Muscle layer of duodenum (tissue), 2 donors: ENCODE results near the gene UBE2I.
A peak's percentile ranks its signal among the peaks of the same experiment; 100 is the strongest.
"Not testable (repeated sequence)": the region's sequence is repeated elsewhere in the genome, so short reads cannot be mapped to it uniquely, and the experiment has no call there.

Source experiments
- H3K27ac ChIP-seq: one replicate; pipeline ENCODE4 v1.7.0; 2013; ENCODE audit warnings: mild to moderate bottlenecking, low read length
- H3K27me3 ChIP-seq: one replicate; pipeline ENCODE4 v1.7.0; 2013; ENCODE audit warnings: low read depth, mild to moderate bottlenecking, control low read depth, low read length
- H3K36me3 ChIP-seq, 2 donors: one replicate each; pipeline ENCODE4 v1.7.0; 2013; ENCODE audit warnings: low read length in 2 of 2, control low read depth in 1 of 2, mild to moderate bottlenecking in 1 of 2; ENCODE audit not compliant: insufficient read depth in 2 of 2, control insufficient read depth in 1 of 2
- H3K4me1 ChIP-seq, 2 donors: one replicate each; pipeline ENCODE4 v1.7.0; 2013; ENCODE audit warnings: low read length in 2 of 2, mild to moderate bottlenecking in 2 of 2, control low read depth in 1 of 2, moderate library complexity in 1 of 2; ENCODE audit not compliant: insufficient read depth in 2 of 2, control insufficient read depth in 1 of 2
- H3K4me3 ChIP-seq, 2 donors: one replicate each; pipeline ENCODE4 v1.7.0; 2013; ENCODE audit warnings: low read length in 2 of 2, low read depth in 1 of 2, mild to moderate bottlenecking in 1 of 2
- H3K9me3 ChIP-seq, 2 donors: one replicate each; pipeline ENCODE4 v1.7.0; 2013; ENCODE audit warnings: low read length in 2 of 2, control low read depth in 1 of 2, mild to moderate bottlenecking in 1 of 2; ENCODE audit not compliant: control insufficient read depth in 1 of 2
- donor health status: healthy.

The UBE2I gene

DNA sequence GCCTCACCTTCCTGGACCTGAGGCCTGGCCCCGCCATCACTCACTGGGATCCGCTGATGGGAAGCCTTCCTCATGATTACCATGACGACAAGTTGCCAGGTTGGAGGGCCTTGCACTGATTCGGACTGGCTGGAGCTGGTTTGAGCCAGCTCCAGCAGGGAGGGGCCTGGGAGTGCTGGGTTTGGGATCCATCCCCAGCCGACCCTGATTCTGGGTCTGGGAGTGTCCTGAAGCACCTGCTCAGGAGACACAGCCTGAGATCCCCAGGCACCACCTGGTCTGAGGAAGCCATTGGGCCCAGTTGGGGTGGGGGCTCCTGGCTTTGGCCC, 18.1 kb downstream of the UBE2I start:
- Histone ChIP-seq H3K4me1 (peaks cover 0 to 10% of the 10 kb centered on the region in 2 donors), H3K27me3 (peaks cover 14% of the 10 kb centered on the region), H3K9me3 (no peaks in the 10 kb centered on the region), H3K4me3 (no peak overlapping the region), H3K27ac (no peak overlapping the region), H3K36me3 (peaks cover 5 to 29% of the 10 kb centered on the region in 2 donors)

- not testable (repeated sequence) for H3K27ac ChIP-seq, H3K4me3 ChIP-seq, H3K9me3 ChIP-seq
- Histone ChIP-seq H3K27me3 (peaks cover 19% of the 10 kb centered on the region), H3K4me1 (peaks cover 0 to 16% of the 10 kb centered on the region in 2 donors), H3K36me3 (peaks cover 5 to 27% of the 10 kb centered on the region in 2 donors)
These were observed 18.7 kb downstream of the UBE2I start for GRCh38 chr16:1328136-1328535.

DNA sequence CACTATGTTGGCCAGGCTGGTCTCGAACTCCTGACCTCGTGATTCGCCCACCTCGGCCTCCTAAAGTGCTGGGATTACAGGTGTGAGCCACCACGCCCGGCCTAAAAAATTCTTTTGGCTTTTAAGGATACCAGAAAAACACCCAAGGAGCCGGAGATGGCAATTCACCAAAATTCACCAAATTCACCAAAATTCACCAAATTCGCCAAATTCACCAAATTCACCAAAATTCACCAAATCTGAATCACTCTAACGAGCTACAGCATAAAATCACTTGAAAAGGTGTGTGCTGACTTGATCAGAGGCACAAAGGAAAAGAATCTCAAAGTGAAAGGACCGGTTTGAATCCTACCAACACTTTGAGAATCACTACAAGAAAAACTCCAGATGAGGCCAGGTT, 19.5 kb downstream of the UBE2I start:
- H3K27me3 ChIP-seq: peaks cover 21% of the 10 kb centered on the region
- H3K4me3 ChIP-seq, H3K9me3 ChIP-seq, H3K27ac ChIP-seq: not testable (repeated sequence)
- peaks cover 5 to 19% of the 10 kb centered on the region in 2 donors for H3K36me3 ChIP-seq
- peaks cover 0 to 24% of the 10 kb centered on the region in 2 donors for H3K4me1 ChIP-seq

- peaks cover 0 to 5% of the 10 kb centered on the region in 2 donors for H3K36me3 ChIP-seq
- no peaks in the 10 kb centered on the region for H3K9me3 ChIP-seq
- H3K27me3 ChIP-seq: peaks cover 32% of the 10 kb centered on the region
- no peak overlapping the region for H3K4me3 ChIP-seq
- H3K27ac ChIP-seq: no peak overlapping the region
- H3K4me1 ChIP-seq: peaks cover 0 to 29% of the 10 kb centered on the region in 2 donors
These were observed 21.0 kb downstream of the UBE2I start for GRCh38 chr16:1330260-1330914.

- peak overlapping the region; percentile 2 to 56 for H3K4me3 ChIP-seq
- peaks cover 0 to 29% of the 10 kb centered on the region in 2 donors for H3K4me1 ChIP-seq
- H3K27ac ChIP-seq: no peak overlapping the region
- H3K36me3 ChIP-seq: no peaks in the 10 kb centered on the region
- H3K9me3 ChIP-seq: no peaks in the 10 kb centered on the region
- peaks cover 33% of the 10 kb centered on the region for H3K27me3 ChIP-seq
These were observed 21.7 kb downstream of the UBE2I start for GRCh38 chr16:1330931-1331711.

DNA sequence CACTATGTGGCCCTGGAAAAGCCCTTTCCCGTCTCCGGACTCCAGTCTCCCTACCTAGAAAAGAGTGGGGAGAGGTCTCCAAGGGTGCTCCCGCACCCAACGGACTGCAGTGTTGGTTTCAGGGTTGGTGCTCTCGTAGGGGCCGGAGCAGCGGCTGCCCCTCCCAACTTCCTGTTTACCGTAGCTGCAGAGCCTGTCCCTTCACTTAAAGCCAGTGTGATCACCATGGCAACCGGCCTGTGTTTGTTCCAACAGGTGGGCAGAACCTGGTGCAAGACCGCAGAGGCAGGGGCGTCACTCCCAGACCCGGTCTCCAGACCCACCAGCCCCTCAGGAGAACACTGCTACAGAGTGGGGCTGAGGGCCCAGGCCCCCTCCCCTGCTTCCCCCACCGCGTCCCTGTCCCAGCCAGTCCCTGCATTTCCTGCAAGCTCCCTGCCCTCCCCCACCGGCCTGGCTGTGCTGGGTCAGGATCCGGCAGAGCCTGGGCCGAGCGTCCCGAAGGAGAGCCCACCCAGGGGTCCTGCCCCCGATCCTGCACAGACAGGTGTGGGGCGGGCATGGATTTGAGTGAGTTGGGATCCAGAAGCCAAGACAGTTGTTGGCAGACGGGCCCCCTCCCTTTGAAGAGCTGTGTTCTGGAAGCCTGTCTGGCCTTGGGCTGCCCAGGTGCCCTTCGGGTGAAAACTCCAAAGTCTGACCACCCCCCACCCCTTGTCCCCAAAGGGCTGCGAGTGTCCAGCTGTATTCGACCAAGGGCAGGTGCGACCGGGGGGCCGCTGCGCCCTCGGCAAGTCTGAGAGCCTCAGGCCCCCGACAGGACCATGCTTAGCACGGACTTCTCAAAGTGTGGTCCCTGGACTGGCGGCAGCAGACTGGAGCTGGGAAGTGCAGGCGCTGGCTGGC, 22.5 kb downstream of the UBE2I start:
- peaks cover 0 to 29% of the 10 kb centered on the region in 2 donors for H3K4me1 ChIP-seq
- no peaks in the 10 kb centered on the region for H3K36me3 ChIP-seq
- H3K27ac ChIP-seq: no peak overlapping the region
- peaks cover 33% of the 10 kb centered on the region for H3K27me3 ChIP-seq
- no peaks in the 10 kb centered on the region for H3K9me3 ChIP-seq
- H3K4me3 ChIP-seq: peak overlapping the region; percentile 2 to 56

- Histone ChIP-seq H3K4me3 (peak overlapping the region in 1 of 2 donors; percentile 56), H3K27me3 (peaks cover 33% of the 10 kb centered on the region), H3K27ac (no peak overlapping the region)
These were observed 23.2 kb downstream of the UBE2I start for GRCh38 chr16:1332618-1333148.

GRCh38 chr16:1333149-1333812, 23.8 kb downstream of the UBE2I start, which contains the start of gene BAIAP3:
Gene BAIAP3, plus strand, starts transcription at chr16:1333645. Its CDS starts 4,905 bp downstream, at chr16:1338550.
- Histone ChIP-seq H3K36me3 (no peaks in the 10 kb centered on the region), H3K27ac (no peak within 1 kb of the TSS), H3K27me3 (peaks cover 33% of the 10 kb centered on the region), H3K4me1 (peaks cover 0 to 29% of the 10 kb centered on the region in 2 donors), H3K4me3 (peak within 1 kb of the TSS in 1 of 2 donors; percentile 56), H3K9me3 (no peaks in the 10 kb centered on the region)

More at GRCh38 chr16:1332618-1333148, 23.2 kb downstream of the UBE2I start:
- H3K4me1 ChIP-seq: peaks cover 0 to 29% of the 10 kb centered on the region in 2 donors
- no peaks in the 10 kb centered on the region for H3K36me3 ChIP-seq
- H3K9me3 ChIP-seq: no peaks in the 10 kb centered on the region

- Histone ChIP-seq H3K27me3 (peaks cover 33% of the 10 kb centered on the region), H3K4me3 (peak overlapping the region in 1 of 2 donors; percentile 56), H3K9me3 (no peaks in the 10 kb centered on the region), H3K4me1 (peaks cover 0 to 29% of the 10 kb centered on the region in 2 donors), H3K36me3 (no peaks in the 10 kb centered on the region), H3K27ac (no peak overlapping the region)
These were observed 24.6 kb downstream of the UBE2I start for GRCh38 chr16:1333854-1334700.

GRCh38 chr16:1334739-1335138, 25.3 kb downstream of the UBE2I start:
- H3K9me3 ChIP-seq: no peaks in the 10 kb centered on the region
- H3K4me3 ChIP-seq: no peak overlapping the region
- peaks cover 33% of the 10 kb centered on the region for H3K27me3 ChIP-seq
- no peaks in the 10 kb centered on the region for H3K36me3 ChIP-seq
- peaks cover 0 to 29% of the 10 kb centered on the region in 2 donors for H3K4me1 ChIP-seq
- H3K27ac ChIP-seq: no peak overlapping the region
